Activated CD8-positive, alpha-beta T cell treated with anti-CD3 and anti-CD28 coated beads for 36 hours (primary cell): ENCODE data around the gene PNPLA7. TPM values are rescaled to one million over a fixed set of nuclear protein-coding genes. Genes with fewer than 3 reads are reported as not detected.
"Not testable (repeated sequence)": the region's sequence is repeated elsewhere in the genome, so short reads cannot be mapped to it uniquely, and the experiment has no call there.

ENCODE experiments used
- ATAC-seq: fragments of 200-7000 bp; cut with Tn5 transposase; one replicate; pipeline ENCODE4 v1.10.0; 2021; ENCODE audit warnings: mild to moderate bottlenecking, moderate library complexity
- CTCF ChIA-PET: fragments of 350-600 bp; sonication (Branson Sonifier 250); formaldehyde crosslinking; loops from one replicate; lab custom pipeline; 2021; ENCODE audit warnings: antibody characterized with exemption; lab: Charles Lee
- POLR2A ChIA-PET: fragments of 350-600 bp; sonication (Branson Sonifier 250); formaldehyde crosslinking; loops from one replicate; lab custom pipeline; 2021; ENCODE audit warnings: antibody characterized with exemption; lab: Charles Lee
- DNase-seq: peaks from one replicate; pipeline ENCODE4 v3.0.0-alpha.2; 2020
- H3K27ac Mint-ChIP-seq: one replicate; pipeline ENCODE4 v1.8.0; 2021; ENCODE audit warnings: mild to moderate bottlenecking, mixed read lengths
- H3K27me3 Mint-ChIP-seq: one replicate; pipeline ENCODE4 v1.8.0; 2021; ENCODE audit warnings: mixed read lengths
- H3K36me3 Mint-ChIP-seq: one replicate; pipeline ENCODE4 v1.8.0; 2021; ENCODE audit warnings: low read depth, mixed read lengths
- H3K4me1 Mint-ChIP-seq: one replicate; pipeline ENCODE4 v1.8.0; 2021; ENCODE audit warnings: low read depth, mixed read lengths
- H3K4me3 Mint-ChIP-seq: one replicate; pipeline ENCODE4 v1.8.0; 2021; ENCODE audit warnings: mild to moderate bottlenecking, moderate library complexity, mixed read lengths
- H3K9me3 Mint-ChIP-seq: one replicate; pipeline ENCODE4 v1.8.0; 2021; ENCODE audit warnings: mixed read lengths
- CTCF ChIP-seq: fragments of 200-600 bp; IDR thresholded peaks from one replicate; pipeline ENCODE4 v1.8.0; 2022; ENCODE audit warnings: antibody characterized with exemption, mild to moderate bottlenecking
- intact Hi-C: fragments of 100-400 bp; cut with micrococcal nuclease; formaldehyde crosslinking; loops from one replicate; pipeline ENCODE4 v1.10.0; 2022
- total RNA-seq, 2 experiments: library from RNA; stranded (reverse); gene quantifications; one replicate each; pipeline ENCODE4 v1.2.3, GENCODE V29; 2021

PNPLA7 gene
- total RNA-seq, 2 experiments from 2014 or later: 4.8 to 5.0 TPM

GRCh38 chr9:137454145-137454596, 96.0 kb downstream of the PNPLA7 start:
- Mint-ChIP-seq H3K36me3 (peaks cover 52% of the 10 kb centered on the region), H3K4me1 (peaks cover 39% of the 10 kb centered on the region), H3K4me3 (no peak overlapping the region), H3K9me3 (no peaks in the 10 kb centered on the region), H3K27me3 (no peaks in the 10 kb centered on the region), H3K27ac (no peak overlapping the region)
- ATAC-seq: peak; percentile 17
- TF ChIP-seq CTCF: no peak
- intact Hi-C loops: no loop called here
- peak; percentile 49 for DNase-seq
- ChIA-PET POLR2A (interaction anchor here (1.4 kb wide), 2 partner anchors 7 to 32 kb away, joined by 3 to 7 read pairs; partner anchors contain the start of genes EXD3 and NOXA1), CTCF (no interaction called here)

GRCh38 chr9:137453643-137454081, 96.5 kb downstream of the PNPLA7 start:
- no peak for TF ChIP-seq CTCF
- H3K27me3 Mint-ChIP-seq: no peaks in the 10 kb centered on the region
- DNase-seq (peak; percentile 69), ATAC-seq (peak; percentile 76)
- no peaks in the 10 kb centered on the region for H3K9me3 Mint-ChIP-seq
- POLR2A ChIA-PET: interaction anchor here (1.4 kb wide), 2 partner anchors 8 to 31 kb away, joined by 3 to 7 read pairs; partner anchors contain the start of genes EXD3 and NOXA1
- CTCF ChIA-PET: no interaction called here
- H3K4me3 Mint-ChIP-seq: no peak overlapping the region
- H3K4me1 Mint-ChIP-seq: peaks cover 39% of the 10 kb centered on the region
- intact Hi-C loops: no loop called here
- no peak overlapping the region for H3K27ac Mint-ChIP-seq
- H3K36me3 Mint-ChIP-seq: peaks cover 56% of the 10 kb centered on the region

- ChIA-PET CTCF (no interaction called here), POLR2A (interaction anchor here (1.4 kb wide), 2 partner anchors 9 to 30 kb away, joined by 3 to 7 read pairs; partner anchors contain the start of genes EXD3 and NOXA1)
- TF ChIP-seq CTCF: no peak
- ATAC-seq: no peak
- intact Hi-C loops: no loop called here
- no peaks in the 10 kb centered on the region for H3K27me3 Mint-ChIP-seq
- peaks cover 57% of the 10 kb centered on the region for H3K36me3 Mint-ChIP-seq
- peaks cover 39% of the 10 kb centered on the region for H3K4me1 Mint-ChIP-seq
- DNase-seq: no peak
- no peak overlapping the region for H3K27ac Mint-ChIP-seq
- no peaks in the 10 kb centered on the region for H3K9me3 Mint-ChIP-seq
- no peak overlapping the region for H3K4me3 Mint-ChIP-seq
Measured at GRCh38 chr9:137452761-137453642, 97.2 kb downstream of the PNPLA7 start.

GRCh38 chr9:137452006-137452760, 98.0 kb downstream of the PNPLA7 start:
- Mint-ChIP-seq H3K4me1 (peaks cover 39% of the 10 kb centered on the region), H3K9me3 (no peaks in the 10 kb centered on the region), H3K36me3 (peaks cover 57% of the 10 kb centered on the region), H3K27ac (peak overlapping the region; percentile 44), H3K4me3 (no peak overlapping the region), H3K27me3 (no peaks in the 10 kb centered on the region)
- DNase-seq (peak; percentile 34), ATAC-seq (no peak)
- CTCF ChIA-PET: no interaction called here
- intact Hi-C loops: no loop called here
- TF ChIP-seq CTCF: no peak
- POLR2A ChIA-PET: no interaction called here

- CTCF ChIA-PET, H3K27me3 Mint-ChIP-seq, ATAC-seq, H3K9me3 Mint-ChIP-seq, POLR2A ChIA-PET, H3K4me3 Mint-ChIP-seq, intact Hi-C loops: not testable (repeated sequence)
- H3K27ac Mint-ChIP-seq: peak overlapping the region; percentile 73
- peaks cover 32% of the 10 kb centered on the region for H3K4me1 Mint-ChIP-seq
- H3K36me3 Mint-ChIP-seq: peaks cover 52% of the 10 kb centered on the region
- peak; percentile 35 for DNase-seq
Measured at GRCh38 chr9:137451264-137452005, 98.8 kb downstream of the PNPLA7 start.

GRCh38 chr9:137450539-137451222, 99.5 kb downstream of the PNPLA7 start:
- CTCF ChIA-PET, POLR2A ChIA-PET, H3K4me3 Mint-ChIP-seq, ATAC-seq, H3K27me3 Mint-ChIP-seq, H3K9me3 Mint-ChIP-seq, intact Hi-C loops: not testable (repeated sequence)
- peak; percentile 59 for DNase-seq
- Mint-ChIP-seq H3K27ac (peak overlapping the region; percentile 73), H3K36me3 (peaks cover 47% of the 10 kb centered on the region), H3K4me1 (peaks cover 30% of the 10 kb centered on the region)
